HS-5 (cell line): Measurements from ENCODE around the gene SPP2.

Experiments
- DNase-seq: peaks from one replicate; pipeline ENCODE4 v3.0.0-alpha.2; 2012; ENCODE audit warnings: low read depth

Gene SPP2, protein sequence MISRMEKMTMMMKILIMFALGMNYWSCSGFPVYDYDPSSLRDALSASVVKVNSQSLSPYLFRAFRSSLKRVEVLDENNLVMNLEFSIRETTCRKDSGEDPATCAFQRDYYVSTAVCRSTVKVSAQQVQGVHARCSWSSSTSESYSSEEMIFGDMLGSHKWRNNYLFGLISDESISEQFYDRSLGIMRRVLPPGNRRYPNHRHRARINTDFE

DNA sequence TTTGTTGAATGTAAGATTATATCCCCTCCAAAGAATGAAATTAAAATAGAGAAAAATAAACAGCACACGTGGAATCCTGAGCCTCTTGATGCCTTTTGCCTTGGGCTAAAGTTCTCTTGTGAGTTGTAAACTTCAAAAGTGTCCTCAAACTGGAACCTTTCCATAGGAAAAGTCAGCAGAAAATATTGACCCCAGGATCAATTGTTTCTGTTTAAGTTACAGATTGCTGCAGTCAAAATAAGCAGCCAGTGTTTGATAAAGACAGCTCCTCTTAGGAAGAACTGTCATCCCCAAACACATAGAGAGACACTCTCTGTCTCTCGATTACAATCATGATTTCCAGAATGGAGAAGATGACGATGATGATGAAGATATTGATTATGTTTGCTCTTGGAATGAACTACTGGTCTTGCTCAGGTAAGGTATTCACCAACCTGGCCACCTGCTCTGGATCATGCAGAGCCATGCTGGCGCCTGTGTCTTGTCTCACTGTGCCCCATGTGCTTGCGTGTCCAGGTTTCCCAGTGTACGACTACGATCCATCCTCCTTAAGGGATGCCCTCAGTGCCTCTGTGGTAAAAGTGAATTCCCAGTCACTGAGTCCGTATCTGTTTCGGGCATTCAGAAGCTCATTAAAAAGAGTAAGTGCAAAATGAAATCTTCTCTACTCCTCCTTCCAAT, at the start of gene SPP2:
Gene SPP2 (plus strand): TSS at position 248 of the 681 bp plus-strand sequence. CDS start 85 bp downstream, at position 333.
- no peak for DNase-seq

- no peak for DNase-seq
Measured at GRCh38 chr2:234001380-234002160, 48.9 kb upstream of the SPP2 start.

DNA sequence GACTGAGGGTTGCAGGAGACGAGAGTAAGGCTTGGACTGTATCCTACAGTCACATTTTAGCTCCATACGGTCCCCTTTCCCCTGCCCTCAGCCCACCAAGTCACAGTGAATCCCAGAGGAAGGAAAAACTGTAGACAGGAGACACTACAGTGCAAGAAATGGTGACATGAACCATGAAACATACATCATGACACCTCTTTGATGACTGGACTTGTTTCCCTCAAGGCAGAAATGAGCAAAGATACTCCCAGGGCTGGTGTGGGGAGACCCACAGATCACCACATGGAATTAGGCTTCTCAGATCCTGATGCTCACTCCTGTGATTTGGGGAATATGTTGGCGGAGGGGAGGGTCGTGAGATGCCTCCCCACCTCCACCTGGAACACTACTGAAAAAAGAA, 48.2 kb upstream of the SPP2 start:
- DNase-seq: no peak

- peak; percentile 87 for DNase-seq
Measured at GRCh38 chr2:234003972-234004617, 46.4 kb upstream of the SPP2 start.

DNA sequence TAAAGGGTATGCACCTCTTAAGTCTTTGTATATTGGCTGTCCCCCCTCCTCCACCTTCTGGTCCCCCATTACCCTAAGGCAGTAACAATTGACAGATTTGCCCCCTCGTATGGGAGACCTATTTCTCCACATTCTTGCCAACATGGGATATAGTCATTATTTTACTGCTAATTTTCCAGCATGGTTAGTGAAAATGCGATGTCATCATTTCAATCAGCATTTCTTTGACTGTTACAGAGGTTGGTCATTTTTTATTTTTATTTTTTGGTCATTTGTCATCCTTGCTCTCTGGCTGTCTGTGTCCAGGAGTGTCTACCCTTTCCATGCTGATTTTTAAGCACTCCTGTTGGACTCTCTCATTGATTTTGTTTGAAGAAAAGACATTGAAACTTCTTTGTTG, 45.4 kb upstream of the SPP2 start:
- no peak for DNase-seq

DNA sequence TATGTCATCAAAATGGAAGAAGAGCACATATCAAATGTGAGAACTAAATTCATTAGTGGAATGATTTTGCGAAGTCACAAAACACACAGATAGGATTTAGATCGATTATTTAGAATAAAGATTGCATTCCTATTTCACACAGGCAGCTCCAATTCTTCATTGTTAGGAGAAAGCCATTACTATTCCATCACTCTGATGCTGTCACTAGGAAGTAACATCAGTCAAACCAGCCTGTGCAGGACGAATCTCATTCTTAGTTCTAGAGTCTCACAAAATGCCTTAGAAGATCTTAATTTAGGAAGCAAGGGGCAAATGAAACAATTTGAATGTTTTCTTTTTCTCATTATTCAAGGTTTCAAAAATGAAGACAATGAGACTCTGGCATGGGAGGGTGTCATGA, 44.0 kb upstream of the SPP2 start:
- DNase-seq: no peak

DNA sequence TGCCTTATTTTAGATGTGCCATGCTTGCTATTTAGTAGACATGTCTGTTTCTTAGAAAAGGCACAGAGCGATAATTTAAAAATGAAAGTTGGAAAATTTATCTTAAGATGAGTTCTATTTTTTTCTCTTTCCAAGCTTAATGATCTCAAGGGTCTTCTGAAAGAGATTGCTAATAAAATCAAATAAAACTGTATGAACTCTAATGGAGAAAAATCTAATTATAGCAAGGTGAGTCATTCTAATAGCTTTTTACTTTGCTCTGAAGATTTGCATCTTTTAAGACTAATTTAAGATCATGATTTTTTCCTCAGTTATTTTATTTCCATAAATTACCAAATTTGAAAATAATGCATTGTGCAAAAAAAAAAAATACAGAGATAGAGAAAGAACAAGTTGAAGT, 36.1 kb upstream of the SPP2 start:
- DNase-seq: no peak

DNA sequence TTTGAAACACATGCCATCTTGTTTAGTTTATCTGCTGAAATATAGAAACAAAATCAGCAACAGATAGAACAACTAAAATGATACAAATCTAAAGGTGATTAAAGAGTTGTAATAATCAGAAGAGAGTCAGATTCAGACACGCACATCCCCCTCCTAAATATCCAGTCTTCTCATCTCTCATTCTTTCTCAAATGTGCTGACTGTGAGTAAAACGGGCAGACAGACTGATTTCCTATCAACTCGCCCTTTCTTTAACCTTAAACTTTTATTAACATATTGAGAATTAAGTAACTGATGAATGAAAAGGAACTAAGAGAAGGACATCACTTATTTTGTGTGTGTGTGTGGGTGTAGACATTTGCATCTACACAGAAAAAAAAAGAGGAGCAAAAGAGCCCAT, 34.6 kb upstream of the SPP2 start:
- no peak for DNase-seq

DNA sequence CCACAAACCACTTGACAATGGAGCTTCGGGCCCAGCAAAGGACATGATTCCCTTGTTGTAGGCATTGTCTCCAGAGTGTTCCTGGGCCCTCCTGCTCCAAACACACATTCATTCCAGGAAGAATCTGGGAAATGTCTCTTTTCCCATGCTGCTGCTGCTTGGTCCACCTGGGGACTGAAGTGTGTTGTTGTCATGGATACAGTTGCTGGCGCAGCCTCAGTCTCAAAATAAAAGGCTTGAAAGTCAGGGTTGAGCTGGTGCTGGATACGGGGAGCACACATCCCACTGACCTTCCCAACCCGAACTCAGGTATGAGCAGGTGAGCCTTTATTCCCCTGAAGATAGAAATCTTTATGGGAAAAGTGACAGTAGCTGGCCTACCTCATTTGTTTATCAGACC, 30.6 kb upstream of the SPP2 start:
- no peak for DNase-seq

- no peak for DNase-seq
Measured at GRCh38 chr2:234020332-234020731, 30.2 kb upstream of the SPP2 start.

GRCh38 chr2:234022424-234022823, 28.1 kb upstream of the SPP2 start:
- no peak for DNase-seq

DNA sequence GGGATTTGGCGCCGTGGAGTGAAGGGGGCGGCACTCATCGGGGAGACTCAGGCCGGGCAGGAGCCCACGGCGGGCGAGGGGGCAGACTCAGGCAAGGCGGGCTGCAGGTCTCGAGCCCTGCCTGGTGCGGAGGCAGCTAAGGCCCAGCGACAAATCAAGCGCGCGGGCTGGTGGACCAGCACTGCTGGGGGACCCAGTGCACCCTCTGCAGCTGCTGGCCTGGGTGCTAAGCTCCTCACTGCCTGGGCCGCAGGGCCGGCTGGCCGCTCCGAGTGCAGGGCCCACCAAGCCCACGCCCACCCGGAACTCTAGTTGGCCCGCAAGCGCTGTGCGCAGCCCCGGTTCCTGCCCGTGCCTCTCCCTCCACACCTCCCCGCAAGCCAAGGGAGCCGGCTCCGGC, 26.2 kb upstream of the SPP2 start:
- DNase-seq: no peak

DNA sequence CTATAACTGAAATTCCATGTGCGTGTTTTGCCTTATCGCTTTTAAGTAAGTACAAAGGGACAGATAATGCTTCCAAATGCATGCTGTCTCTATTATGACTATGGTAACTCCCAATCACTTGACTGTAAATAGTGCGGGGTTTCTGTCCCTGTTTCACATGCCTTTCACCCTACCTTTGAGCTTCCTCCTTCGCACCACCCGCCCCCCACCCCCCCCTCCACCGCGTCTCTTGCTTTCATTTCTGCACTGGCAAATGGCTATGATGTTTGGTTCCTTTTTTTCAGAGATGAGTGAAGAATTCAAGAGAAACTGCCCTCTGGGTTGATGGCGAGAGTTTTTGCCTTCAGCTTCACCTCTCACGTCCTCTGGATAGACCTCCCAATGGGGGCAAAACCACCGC, 25.0 kb upstream of the SPP2 start:
- no peak for DNase-seq

DNA sequence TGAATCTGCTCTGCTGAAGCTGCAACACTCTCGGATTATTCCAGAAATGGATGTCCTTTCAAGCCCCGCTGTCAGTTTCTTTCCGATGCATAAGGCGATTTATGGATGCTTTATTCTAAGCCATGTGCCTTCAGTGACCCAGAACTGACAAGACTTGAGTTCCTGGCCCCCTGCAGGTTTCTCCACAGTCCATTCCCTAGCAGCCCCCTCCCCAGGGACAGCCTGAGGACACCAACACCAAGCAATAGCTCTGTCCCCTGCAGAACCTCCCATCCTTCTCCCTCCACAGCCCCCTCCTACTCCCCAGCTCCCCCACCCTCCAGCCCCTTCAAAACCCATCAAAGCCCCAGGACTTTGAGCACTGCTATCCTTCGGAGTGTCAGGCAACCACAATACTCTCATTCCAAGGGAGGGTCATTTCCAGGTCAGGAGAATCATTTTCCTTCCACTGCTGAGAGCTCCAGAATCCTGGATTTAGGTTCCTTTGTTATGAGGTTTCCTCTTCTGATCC, 24.6 kb upstream of the SPP2 start:
- DNase-seq: no peak

DNA sequence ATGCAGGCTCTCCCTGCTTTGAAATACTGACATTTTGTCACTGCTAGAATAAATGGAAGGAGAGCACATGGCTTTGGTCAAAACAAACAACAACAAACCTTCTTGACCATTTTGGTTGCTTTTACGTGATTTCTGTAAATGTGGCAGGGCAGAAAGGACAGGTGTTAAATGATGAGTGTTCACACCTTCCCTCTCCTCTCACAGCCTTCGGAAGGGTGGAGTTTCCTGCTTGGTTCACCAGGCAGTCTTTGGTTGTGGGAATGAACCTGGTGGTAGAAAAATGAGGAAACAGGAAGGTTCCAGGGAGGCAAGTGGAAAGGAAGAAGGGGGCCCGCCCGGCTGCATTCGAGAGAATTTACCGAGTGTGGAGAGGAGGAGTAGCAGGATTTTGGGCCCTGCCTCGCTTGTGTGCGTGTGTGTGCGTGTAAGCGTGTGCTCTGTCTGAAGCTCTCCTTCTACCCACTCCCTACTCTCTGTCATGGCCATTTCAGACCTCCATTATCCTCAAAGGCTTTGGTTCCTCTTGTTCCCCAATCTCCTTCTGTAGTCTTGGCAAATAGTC, 23.7 kb upstream of the SPP2 start:
- DNase-seq: no peak

- no peak for DNase-seq
Measured at GRCh38 chr2:234027641-234028040, 22.9 kb upstream of the SPP2 start.

DNA sequence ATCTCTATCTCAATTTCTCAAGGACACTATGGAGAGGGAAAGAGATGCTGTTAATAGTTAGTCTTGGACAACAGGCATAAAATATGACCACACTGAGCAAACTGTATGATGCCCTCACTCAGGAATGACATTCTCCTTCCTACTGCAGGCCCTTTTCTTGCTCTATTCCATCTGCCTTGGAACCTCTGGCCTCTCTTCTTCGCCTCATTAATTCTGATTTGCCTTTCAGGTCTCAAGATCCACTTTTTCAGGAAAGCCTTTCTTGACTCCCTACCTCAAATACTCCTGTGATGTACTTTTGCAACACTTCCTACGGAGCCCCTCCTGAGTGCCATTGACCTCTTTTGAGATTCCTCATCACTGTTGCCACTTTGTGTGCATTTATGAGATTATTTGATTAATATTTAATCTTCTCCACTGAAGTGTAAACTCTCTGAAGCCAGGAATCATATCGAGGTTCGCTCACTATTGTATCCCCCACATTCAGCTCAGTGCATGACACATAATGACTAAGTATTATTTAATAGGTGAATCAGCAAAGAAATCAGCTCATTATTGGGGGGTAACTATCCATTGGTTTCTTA, 21.3 kb upstream of the SPP2 start:
- DNase-seq: no peak

- DNase-seq: no peak
Measured at GRCh38 chr2:234031207-234031606, 19.3 kb upstream of the SPP2 start.

- peak; percentile 42 for DNase-seq
Measured at GRCh38 chr2:234032279-234032856, 18.1 kb upstream of the SPP2 start.

- no peak for DNase-seq
Measured at GRCh38 chr2:234033174-234033573, 17.3 kb upstream of the SPP2 start.

GRCh38 chr2:234033885-234034284, 16.6 kb upstream of the SPP2 start:
- DNase-seq: no peak
